PFSK-1 (cell line): ENCODE data around the gene UBE2I.

ENCODE experiments used
- FOXP2 ChIP-seq: optimal IDR thresholded peaks from 2 replicates; pipeline ENCODE3; 2011; ENCODE audit warnings: borderline replicate concordance, control low read depth, inconsistent platforms; ENCODE audit not compliant: insufficient read depth; ENCODE audit errors: extremely low read length, extremely low read depth
- POLR2AphosphoS5 ChIP-seq: IDR thresholded peaks from 2 replicates; pipeline ENCODE4 v1.6.1; 2012; ENCODE audit warnings: low read depth, mild to moderate bottlenecking, control low read depth, low read length, moderate library complexity
- REST ChIP-seq, 2 experiments: IDR thresholded peaks; 2 replicates each; pipeline versions ENCODE4 v1.6.1 to v1.8.0; 2011 to 2012; ENCODE audit warnings: low read depth in 2 of 2, low read length in 2 of 2, control low read depth in 1 of 2, inconsistent platforms in 1 of 2, mild to moderate bottlenecking in 1 of 2, moderate library complexity in 1 of 2; ENCODE audit not compliant: insufficient read depth in 1 of 2
- SIN3A ChIP-seq: IDR thresholded peaks from 2 replicates; pipeline ENCODE4 v1.6.1; 2012; ENCODE audit warnings: mild to moderate bottlenecking, low read length, moderate library complexity, borderline replicate concordance; ENCODE audit not compliant: insufficient read depth
- TAF1 ChIP-seq: IDR thresholded peaks from 2 replicates; pipeline ENCODE4 v1.6.1; 2012; ENCODE audit warnings: low read length, control low read depth, borderline replicate concordance; ENCODE audit not compliant: insufficient read depth

Gene UBE2I

GRCh38 chr16:1333149-1333812 lies 23.8 kb downstream of the UBE2I start, which contains the start of gene BAIAP3:
BAIAP3 (plus strand) TSS chr16:1333645; CDS start chr16:1338550, 4,905 bp downstream.
- no peak for TF ChIP-seq SIN3A
- TF ChIP-seq FOXP2: peak; percentile 21
- 0 out of 2 replicates have a peak, but pooled peaks have one; percentile 43 for TF ChIP-seq POLR2AphosphoS5
- TF ChIP-seq TAF1: no peak

GRCh38 chr16:1333854-1334700 lies 24.6 kb downstream of the UBE2I start:
- no peak for TF ChIP-seq REST (IDR thresholded peaks at IDR 0.05; ENCODE audit: insufficient read depth in 1 of 2, low read depth in 2 of 2, low read length in 2 of 2)
- TF ChIP-seq POLR2AphosphoS5: no peak
- TF ChIP-seq SIN3A: no peak
- TF ChIP-seq TAF1: no peak
- no peak for TF ChIP-seq FOXP2

- no peak for TF ChIP-seq SIN3A
- no peak for TF ChIP-seq REST (IDR thresholded peaks at IDR 0.05; ENCODE audit: insufficient read depth in 1 of 2, low read depth in 2 of 2, low read length in 2 of 2)
- TF ChIP-seq TAF1: no peak
- TF ChIP-seq FOXP2: no peak
- no peak for TF ChIP-seq POLR2AphosphoS5
Measured at GRCh38 chr16:1334739-1335138, 25.3 kb downstream of the UBE2I start.

GRCh38 chr16:1335211-1335971 lies 26.0 kb downstream of the UBE2I start:
- TF ChIP-seq TAF1 (no peak), FOXP2 (no peak), REST (IDR thresholded peaks at IDR 0.05; ENCODE audit: insufficient read depth in 1 of 2, low read depth in 2 of 2, low read length in 2 of 2) (no peak), SIN3A (no peak), POLR2AphosphoS5 (no peak)

GRCh38 chr16:1335996-1336395 lies 26.6 kb downstream of the UBE2I start:
- TF ChIP-seq SIN3A: no peak
